GM19455 (cell line): ENCODE measurements around the gene QPCT.
"Not testable (repeated sequence)": the region's sequence is repeated elsewhere in the genome, so short reads cannot be mapped to it uniquely, and the experiment has no call there.

ENCODE experiments used
- ATAC-seq: cut with Tn5 transposase; IDR thresholded peaks from one replicate; pipeline ENCODE4 v1.9.1; 2021; ENCODE audit not compliant: unreplicated experiment

The QPCT gene

GRCh38 chr2:37357530-37357929 lies 13.1 kb downstream of the QPCT start:
- ATAC-seq = no peak

- ATAC-seq = no peak
Measured at GRCh38 chr2:37358466-37358865, 14.0 kb downstream of the QPCT start.

DNA sequence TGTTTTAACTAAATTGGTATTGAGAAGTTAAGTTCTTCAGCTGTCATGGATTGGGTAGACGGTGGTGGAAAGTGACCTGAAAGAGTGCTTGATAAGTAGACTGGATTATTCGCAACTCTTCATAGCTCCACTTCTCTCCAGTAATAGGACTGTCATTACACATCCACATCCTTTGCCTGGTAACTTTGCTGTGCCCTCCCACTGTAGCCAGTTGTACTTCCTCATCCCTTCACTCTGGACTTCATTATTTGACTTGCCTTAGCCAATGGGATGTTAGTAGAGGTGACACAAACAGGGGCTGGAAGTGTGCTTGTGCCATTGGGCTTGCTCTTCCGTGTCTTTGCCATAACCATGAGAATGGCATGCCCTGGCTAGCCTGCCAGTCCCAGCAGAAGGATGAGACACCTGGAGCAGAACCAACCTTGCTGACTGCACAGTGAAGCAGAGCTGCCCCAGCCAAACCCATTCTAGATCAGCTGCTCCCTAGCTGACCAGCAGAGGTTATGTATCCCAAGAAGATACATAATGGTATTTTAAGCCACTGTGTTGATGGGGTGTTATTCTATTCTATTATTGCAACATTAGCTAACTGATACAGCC lies 16.9 kb downstream of the QPCT start:
- no peak for ATAC-seq

DNA sequence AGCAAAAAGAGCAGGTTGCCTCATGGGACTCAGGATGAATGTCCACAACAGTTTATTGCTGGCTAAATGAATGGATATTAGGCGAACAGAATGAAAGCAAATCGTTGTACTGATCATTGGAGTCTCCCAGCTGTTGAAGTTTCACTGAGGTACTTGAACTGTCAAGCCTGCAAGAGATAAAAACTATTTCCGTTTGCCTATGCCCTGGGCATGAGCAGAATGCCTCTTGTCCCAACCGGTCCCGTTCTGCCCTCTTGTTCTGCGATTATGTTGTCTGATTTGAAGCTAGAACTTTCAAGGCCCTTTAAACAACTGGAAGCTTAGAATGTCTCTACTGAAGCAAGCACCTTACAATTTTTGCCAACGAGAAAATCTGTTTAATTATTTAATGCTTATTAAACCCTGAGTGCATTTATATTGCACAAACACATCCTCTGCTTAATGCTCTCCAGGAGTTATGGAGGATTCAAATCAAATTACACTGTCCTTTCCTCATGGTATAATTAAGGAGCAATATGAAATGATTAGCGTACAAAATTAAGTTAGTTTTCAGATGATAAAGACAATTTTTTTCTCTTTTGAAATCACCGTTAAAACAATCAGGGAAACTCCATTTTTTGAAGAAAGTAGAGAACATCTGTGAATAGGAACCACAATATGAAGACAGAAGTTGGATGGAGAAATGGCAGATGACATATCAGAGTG lies 17.7 kb downstream of the QPCT start:
- ATAC-seq = no peak

- no peak for ATAC-seq
Measured at GRCh38 chr2:37364351-37364750, 19.9 kb downstream of the QPCT start.

GRCh38 chr2:37365669-37366068 lies 21.2 kb downstream of the QPCT start:
- ATAC-seq = no peak

DNA sequence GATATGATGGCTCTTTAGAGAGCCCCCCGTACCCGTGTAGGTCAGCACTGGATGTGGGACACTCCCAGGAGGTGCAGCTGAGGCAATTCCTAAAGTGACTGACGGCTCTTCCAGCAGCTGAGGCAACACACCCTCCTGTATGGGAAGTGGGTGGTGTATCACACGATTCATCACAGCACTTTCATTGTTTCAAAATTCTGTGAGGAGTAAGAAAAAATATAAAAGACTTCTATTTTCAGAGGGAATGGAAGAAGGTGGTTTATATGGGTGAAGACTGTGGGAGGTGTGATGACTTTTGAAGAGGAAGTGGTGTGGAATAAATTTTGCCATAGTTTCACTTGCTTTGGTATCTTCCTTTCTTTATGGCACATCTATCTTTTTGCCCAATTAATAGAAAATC lies 22.3 kb downstream of the QPCT start:
- ATAC-seq = no peak

DNA sequence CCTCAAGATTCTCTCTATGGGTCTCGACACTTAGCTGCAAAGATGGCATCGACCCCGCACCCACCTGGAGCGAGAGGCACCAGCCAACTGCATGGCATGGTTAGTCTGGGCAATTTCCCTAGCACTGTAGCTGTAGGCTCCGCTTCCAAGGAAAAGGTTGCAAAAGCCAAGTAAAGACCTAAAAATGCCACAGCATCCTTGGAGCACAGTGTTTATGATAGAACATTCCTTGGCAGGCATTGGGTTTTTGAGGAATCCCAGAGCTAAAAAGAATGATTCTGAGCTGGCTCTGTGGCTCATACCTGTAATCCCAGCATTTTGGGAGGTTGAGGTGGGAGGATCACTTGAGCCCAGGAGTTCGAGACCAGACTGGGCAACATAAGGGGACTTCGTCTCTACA lies 22.9 kb downstream of the QPCT start:
- no peak for ATAC-seq

DNA sequence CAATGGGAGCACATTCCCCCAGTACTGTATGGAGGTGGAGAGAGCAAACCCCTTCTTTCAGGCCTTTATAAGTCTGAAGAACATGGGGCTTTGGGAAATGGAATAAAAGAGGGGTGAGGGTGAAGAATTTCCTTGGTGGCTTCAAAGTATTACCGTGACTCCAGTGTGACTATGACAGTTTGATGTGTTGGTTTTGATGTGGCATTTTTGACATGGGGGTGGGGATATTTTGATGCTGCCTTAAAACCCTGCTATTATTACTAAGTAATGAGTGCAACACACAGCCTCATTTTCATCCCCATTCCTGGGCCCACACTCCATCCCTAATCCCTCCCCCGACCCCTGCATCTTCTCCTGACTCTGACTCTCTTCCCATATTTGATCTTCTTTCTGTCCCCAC lies 23.6 kb downstream of the QPCT start:
- no peak for ATAC-seq

GRCh38 chr2:37370666-37371065 lies 26.2 kb downstream of the QPCT start:
- no peak for ATAC-seq

- no peak for ATAC-seq
Measured at GRCh38 chr2:37372000-37372399, 27.6 kb downstream of the QPCT start.

- ATAC-seq = peak; percentile 36
Measured at GRCh38 chr2:37375741-37376288, 31.4 kb downstream of the QPCT start.

GRCh38 chr2:37376421-37377186 lies 32.2 kb downstream of the QPCT start:
- ATAC-seq = peak; percentile 88

DNA sequence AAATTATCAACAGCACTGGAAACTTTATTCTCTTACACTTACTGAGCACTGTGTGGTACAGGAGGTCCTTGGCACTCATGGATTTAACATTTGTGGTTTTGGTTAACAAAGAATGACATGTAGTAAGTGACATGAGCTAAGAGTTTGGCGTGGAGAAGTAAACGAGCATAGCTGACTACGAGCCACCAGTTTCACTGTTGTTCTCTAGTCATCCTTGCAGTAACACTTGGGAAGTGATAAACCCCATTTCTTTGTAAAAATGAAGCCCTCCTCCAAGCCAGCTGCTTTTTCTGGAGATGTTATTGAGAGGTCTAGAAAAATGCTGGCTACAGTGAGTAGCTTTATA lies 32.7 kb downstream of the QPCT start:
- peak; percentile 47 for ATAC-seq

- no peak for ATAC-seq
Measured at GRCh38 chr2:37378411-37378810, 34.0 kb downstream of the QPCT start.

DNA sequence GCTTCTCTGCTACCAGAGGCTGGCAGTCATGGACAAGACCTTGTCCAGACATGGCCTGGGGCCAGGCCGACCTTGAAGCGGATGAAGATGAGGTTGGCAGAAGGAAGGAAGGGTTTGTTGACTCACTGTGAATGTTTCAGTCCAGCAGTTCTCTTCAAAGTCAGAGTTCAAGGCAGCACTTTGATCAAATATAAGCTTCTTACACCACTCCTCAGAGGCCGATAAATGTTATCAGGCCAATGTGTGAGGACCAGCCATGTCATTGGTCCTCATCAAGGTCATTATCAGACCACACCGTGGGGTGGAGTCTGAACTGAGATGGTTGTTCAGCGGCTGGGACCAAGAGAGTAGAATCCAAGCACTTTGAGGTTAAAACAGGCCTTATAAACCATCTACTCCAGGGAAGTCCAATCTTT lies 35.5 kb downstream of the QPCT start:
- no peak for ATAC-seq

- ATAC-seq = not testable (repeated sequence)
Measured at GRCh38 chr2:37380787-37381186, 36.4 kb downstream of the QPCT start.

- not testable (repeated sequence) for ATAC-seq
Measured at GRCh38 chr2:37384261-37384660, 39.8 kb downstream of the QPCT start.

- ATAC-seq = no peak
Measured at GRCh38 chr2:37387148-37387835, 42.9 kb downstream of the QPCT start.

DNA sequence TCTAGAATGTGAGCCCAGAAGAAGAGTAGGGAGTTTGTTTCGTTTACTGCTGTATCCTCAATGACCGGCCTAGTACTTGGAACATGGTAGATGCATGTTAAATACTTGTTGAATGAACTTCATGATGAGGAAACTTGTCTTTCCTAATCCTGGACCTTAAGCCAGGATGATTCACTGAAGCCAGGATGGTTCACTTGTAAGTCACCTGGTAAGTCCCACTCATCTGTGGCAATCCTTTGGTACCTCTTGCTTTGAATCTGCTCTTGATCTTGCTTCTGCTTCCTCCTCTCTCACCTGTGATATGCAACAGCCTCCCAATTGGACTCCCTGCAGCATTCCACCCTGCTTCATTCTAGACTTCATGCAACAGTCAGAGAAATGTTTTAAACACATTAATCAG lies 43.6 kb downstream of the QPCT start:
- ATAC-seq = no peak

DNA sequence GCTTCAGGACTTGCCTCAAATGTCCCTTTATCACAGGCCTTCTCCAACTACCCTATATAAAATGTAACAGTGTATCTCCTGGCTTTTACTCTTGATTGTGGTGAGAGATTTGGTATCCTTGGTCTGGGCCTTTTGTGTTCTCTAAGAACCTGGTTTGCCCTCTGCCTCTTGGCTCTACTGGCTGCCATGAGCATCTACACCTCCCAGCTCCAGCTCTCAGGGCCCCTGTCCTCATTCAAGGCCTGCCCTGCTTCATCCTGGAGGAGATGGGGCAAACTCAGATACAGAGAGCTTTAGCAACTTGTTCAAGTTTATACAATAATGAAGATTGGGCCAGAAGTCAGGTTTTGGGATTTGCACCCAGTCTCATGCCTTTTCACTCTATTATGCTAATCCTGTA lies 45.0 kb downstream of the QPCT start:
- ATAC-seq = no peak
